Measurements from ENCODE around the gene PLK5. TPM values are rescaled to one million over a fixed set of nuclear protein-coding genes. Genes with fewer than 3 reads are reported as not detected.

PLK5 gene
- total RNA-seq, 1 experiment from 2014 or later = not detected

DNA sequence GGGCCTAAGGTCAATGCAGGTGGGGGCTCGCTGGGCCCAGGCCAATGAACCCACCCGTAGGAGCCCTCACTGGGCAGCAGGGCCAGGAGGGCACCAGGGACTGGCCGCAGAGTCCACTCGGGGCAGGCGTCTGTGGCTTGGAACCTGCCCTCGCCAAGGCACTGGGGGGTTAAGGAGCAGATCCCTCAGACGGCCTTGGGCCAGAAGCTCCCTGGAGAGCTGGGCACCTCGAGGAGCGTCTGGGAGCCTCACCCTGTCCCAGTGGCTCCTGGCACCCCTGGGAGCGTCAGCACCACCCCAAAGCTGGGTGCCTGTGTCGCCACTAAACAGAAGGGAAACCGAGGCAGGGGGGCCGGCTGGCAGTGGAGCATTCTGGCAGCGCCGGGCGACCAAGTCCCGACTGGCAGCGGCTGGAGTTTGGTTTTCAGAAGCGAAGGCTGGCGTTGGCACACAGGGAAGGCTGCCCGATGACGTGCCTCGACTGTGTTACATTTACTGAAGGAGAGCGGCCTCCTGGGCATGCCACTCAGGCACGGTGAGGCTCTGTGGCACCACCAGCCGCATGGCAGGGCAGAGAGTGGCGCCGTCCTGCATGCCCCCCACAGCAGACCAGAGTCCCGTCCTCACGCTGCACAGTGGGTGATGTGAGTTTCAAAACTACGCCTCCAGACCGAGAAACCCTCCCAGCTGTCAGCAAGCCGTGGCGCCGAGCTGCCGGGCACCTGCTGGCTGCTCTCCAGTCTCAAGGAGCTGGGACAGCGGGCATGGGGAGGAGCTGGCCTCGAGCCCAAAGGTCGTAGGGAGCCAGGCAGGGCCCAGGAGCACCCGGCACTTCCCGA is 53.4 kb downstream of the PLK5 start:
- no peak for DNase-seq (ENCODE audit: low spot score)

- no peak for DNase-seq (ENCODE audit: low spot score)
These were observed 54.2 kb downstream of the PLK5 start for GRCh38 chr19:1577929-1578618.

DNA sequence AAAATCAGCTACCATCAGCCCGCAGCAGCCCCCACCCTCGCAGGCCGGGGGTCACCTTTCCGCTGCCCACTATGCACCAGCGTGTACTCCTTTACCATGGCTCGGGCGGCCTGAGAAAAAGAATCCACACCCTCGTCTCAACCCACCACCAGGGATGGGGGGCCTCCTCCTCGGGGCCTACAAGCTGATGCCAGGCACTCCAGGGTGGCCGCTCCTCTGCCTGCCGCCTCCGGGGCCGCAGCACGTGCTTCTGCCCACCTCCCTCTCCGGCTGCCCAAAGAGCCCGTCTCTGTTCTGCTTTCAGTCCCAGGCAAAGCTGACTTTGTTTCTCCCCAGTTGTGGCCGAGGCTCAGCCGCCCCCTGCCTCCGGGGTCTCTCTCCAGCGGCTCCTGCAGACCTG is 55.3 kb downstream of the PLK5 start:
- DNase-seq (ENCODE audit: low spot score) = no peak

DNA sequence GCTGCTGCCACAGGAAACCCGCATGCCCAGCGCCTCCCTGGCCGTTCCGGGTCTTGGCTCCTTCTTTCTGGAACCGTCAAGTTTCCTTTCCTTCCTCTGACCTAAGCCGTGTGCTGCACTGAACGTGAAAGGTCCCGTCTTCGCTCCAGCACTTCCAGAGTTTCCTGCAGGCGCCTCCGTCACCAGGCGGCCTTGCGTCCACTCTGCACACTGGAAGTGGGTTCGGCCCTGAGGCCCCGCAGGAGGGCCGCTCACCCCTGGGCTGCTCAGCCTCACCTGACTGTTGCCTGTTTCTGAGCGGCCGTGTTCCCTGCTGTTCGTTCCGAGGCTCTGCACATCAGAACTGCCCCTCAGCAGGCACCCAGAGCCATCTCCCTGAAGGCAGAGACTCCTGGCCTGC is 56.5 kb downstream of the PLK5 start:
- DNase-seq (ENCODE audit: low spot score) = no peak

DNA sequence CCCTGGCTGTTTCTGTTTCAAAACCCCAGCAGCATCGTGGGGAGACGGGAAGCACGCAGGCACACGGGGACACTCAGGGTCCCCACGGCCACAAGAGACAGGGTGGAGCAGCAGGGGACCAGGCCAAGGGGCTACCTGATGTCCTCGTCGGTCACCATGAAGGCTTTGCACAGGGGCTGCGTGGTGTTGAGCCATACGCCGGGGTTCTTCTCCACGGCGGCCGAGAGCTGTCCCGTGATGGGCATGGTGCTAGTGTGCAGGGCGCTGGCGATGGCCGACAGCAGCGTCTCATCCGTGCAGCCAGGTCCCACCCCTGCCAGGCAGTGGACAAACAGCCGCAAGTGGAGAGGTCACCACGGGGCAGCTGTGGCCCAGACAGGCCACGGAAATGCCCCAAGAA is 57.1 kb downstream of the PLK5 start:
- DNase-seq (ENCODE audit: low spot score) = no peak

GRCh38 chr19:1582201-1582600 is 58.3 kb downstream of the PLK5 start:
- DNase-seq (ENCODE audit: low spot score) = no peak

GRCh38 chr19:1584500-1585242 is 60.8 kb downstream of the PLK5 start:
- DNase-seq (ENCODE audit: low spot score) = no peak

- no peak for DNase-seq (ENCODE audit: low spot score)
These were observed 61.3 kb downstream of the PLK5 start for GRCh38 chr19:1585243-1585580.

Small RNA genes within 50 kb of the gene (small RNA-seq; reads per million reads assigned to genes)
- gene AC005943.2 (not detected), gene RN7SL477P (not detected)

Other genes starting within 250 kb of the PLK5 start
- 156 and 183 TPM in 2 replicates for gene FAM174C, start 248.5 kb upstream of the PLK5 start, total RNA-seq (2014; rRNA removed; shearing (Covaris generic))
- 43.6 and 48.5 TPM in 2 replicates for gene EFNA2, start 238.2 kb upstream of the PLK5 start, total RNA-seq (2014; rRNA removed; shearing (Covaris generic))
- 133 and 170 TPM in 2 replicates for gene NDUFS7, start 140.2 kb upstream of the PLK5 start, total RNA-seq (2014; rRNA removed; shearing (Covaris generic))
- gene GAMT, start 122.5 kb upstream of the PLK5 start, total RNA-seq (2014; rRNA removed; shearing (Covaris generic)) = 0.26 and 0.97 TPM in 2 replicates
- 223 and 234 TPM in 2 replicates for gene DAZAP1, start 116.5 kb upstream of the PLK5 start, total RNA-seq (2014; rRNA removed; shearing (Covaris generic))
- gene RPS15, start 85.7 kb upstream of the PLK5 start, total RNA-seq (2014; rRNA removed; shearing (Covaris generic)) = 2,135 and 2,483 TPM in 2 replicates
- gene APC2, start 74.0 kb upstream of the PLK5 start, total RNA-seq (2014; rRNA removed; shearing (Covaris generic)) = 0.16 and 0.43 TPM in 2 replicates
- gene C19orf25, start 44.9 kb upstream of the PLK5 start, total RNA-seq (2014; rRNA removed; shearing (Covaris generic)) = 56.0 and 72.9 TPM in 2 replicates
- gene PCSK4, start 33.7 kb upstream of the PLK5 start, total RNA-seq (2014; rRNA removed; shearing (Covaris generic)) = 0.99 and 2.1 TPM in 2 replicates
- gene REEP6, start 32.9 kb upstream of the PLK5 start, total RNA-seq (2014; rRNA removed; shearing (Covaris generic)) = 23.1 and 26.6 TPM in 2 replicates
- 1.3 and 3.9 TPM in 2 replicates for gene ADAMTSL5, start 11.1 kb upstream of the PLK5 start, total RNA-seq (2014; rRNA removed; shearing (Covaris generic))
- 75.4 and 90.6 TPM in 2 replicates for gene MEX3D, start 44.2 kb downstream of the PLK5 start, total RNA-seq (2014; rRNA removed; shearing (Covaris generic))
- 202 and 231 TPM in 2 replicates for gene MBD3, start 68.8 kb downstream of the PLK5 start, total RNA-seq (2014; rRNA removed; shearing (Covaris generic))
- 121 and 155 TPM in 2 replicates for gene UQCR11, start 81.4 kb downstream of the PLK5 start, total RNA-seq (2014; rRNA removed; shearing (Covaris generic))
- gene TCF3, start 128.5 kb downstream of the PLK5 start, total RNA-seq (2014; rRNA removed; shearing (Covaris generic)) = 241 and 271 TPM in 2 replicates
- gene ONECUT3, start 229.4 kb downstream of the PLK5 start, total RNA-seq (2014; rRNA removed; shearing (Covaris generic)) = not detected in 2 replicates

All from HT-29 (cell line).